ENCODE results near the gene PIP5K1C.

The PIP5K1C gene

GRCh38 chr19:3693025-3693925, 7.0 kb downstream of the PIP5K1C start:
- DNase-seq (ENCODE audit: low read depth) = no peak

GRCh38 chr19:3692141-3693024, 7.9 kb downstream of the PIP5K1C start:
- DNase-seq (ENCODE audit: low read depth) = no peak

DNA sequence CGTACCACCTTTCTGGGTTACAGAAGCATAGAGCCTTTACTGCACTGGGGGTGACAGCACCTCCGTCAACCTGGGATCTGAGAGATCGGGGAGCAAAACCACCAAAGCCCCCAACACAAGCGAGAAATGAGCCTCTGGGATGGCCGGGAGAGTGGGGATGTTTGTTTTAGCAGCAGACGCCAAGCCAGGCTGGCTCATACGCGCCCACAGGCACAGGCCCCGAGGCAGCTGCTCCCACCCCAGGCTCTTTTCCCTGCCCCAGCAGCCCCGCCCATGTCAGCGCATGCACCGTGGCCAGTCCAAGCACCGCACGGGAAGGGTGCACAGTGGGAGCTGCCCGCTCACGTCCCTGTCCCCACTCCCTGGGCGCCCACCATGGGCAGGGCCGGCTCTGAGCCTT, 8.5 kb downstream of the PIP5K1C start:
- DNase-seq (ENCODE audit: low read depth) = no peak

DNA sequence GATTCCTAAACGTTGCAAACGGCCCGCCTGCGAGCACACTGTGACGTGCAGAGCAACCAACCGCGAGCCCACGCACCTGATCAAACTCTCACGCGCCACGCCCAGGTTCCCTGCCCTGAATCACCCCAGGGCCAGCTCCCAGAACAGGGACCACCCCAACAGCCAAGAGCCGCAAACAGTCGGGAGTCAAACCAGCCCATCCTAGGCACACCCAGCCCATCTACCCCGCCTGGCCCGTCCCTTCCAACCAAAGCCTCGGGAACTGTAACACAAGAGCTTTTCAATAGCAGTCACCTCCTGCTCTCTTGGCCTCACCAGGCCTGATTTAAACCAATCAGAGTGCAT, 8.9 kb downstream of the PIP5K1C start:
- DNase-seq (ENCODE audit: low read depth) = no peak

DNA sequence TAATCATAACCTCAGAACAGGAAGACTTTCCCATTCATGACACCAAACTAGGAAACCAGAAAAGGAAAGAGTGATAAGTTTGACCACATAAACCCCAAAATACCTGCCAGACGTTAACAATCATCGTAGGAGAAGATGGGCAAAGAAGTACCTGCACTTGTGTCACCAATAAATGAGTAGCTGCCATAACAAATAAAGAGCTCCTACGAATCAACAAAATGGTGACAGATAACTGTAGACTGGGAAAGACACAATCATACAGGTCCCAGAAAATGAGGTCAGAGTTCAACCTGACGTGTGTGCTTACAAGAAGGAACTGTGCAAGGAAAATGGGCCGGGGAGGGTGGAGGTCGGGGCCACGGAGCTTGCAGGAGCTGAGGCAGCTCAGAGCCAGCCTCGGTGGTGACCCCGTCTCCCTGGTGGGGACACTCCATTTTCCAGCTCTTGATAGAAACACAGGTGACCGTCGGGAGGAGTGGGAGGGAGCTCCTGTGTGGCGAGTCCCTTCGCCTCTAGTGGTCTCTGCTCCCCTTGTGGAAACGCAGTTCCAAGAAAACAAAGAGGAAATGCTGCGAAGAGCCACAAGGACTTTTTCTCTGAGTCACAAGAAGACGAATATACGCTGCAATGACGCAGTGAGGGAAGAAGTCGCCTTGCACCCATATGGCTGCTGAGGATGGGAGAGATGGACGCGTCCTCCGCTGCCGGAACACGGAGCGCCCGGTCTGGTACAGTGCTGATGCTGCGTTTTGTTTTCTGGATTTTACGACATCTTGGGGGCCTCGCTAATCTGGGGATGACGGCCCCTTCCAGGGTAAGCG, 9.5 kb downstream of the PIP5K1C start:
- DNase-seq (ENCODE audit: low read depth) = no peak

- DNase-seq (ENCODE audit: low read depth) = no peak
Observed at GRCh38 chr19:3687774-3688706, 12.2 kb downstream of the PIP5K1C start.

DNA sequence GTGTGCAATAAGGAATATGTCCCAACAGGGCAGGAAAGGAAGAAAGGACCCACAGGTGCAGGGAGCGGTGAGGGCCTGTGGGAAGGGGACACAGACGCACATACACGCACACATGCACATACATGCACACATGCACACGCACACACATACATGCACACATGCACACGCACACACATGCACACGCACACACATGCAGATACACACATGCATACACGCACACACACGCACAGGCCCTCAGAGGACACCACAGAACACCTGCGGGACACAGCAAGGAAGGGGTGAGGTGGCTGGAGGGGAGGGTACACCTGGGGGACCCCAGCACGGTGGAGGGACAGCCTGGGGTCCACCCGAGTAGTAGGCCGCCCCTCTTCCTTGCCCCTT, 12.9 kb downstream of the PIP5K1C start:
- no peak for DNase-seq (ENCODE audit: low read depth)

DNA sequence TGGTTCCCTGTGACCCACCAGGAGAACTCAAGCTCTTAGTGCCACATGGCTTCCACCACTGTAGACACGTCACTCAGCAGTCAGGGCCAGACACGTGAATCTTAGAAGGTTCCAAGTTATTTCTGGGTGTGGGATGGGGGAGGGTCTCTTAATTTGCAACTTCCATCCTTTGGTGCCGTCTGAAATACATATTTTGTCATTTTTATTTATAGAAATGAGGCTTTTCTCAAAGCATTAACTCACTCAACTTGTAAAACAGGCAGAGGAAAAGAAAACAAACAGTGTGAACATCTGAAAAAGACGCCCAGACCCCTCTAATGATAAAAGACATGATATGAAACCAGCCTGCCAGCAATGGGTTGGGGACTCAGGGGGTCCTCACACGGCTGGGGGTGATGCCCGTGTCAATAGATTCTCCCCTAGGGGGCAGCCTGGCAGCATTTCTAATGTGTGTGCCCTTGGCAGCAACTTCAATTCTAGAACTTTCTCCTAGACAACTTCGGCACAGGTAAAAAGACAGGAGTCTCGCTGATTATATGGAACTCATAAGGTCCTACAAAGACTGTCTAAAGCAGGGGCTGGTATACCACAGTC, 15.4 kb downstream of the PIP5K1C start:
- no peak for DNase-seq (ENCODE audit: low read depth)

- DNase-seq (ENCODE audit: low read depth) = peak; percentile 97
Observed at GRCh38 chr19:3684054-3684816, 16.0 kb downstream of the PIP5K1C start.

- DNase-seq (ENCODE audit: low read depth) = peak; percentile 92
Observed at GRCh38 chr19:3683405-3684053, 16.7 kb downstream of the PIP5K1C start.

- DNase-seq (ENCODE audit: low read depth) = peak; percentile 55
Observed at GRCh38 chr19:3682741-3683404, 17.4 kb downstream of the PIP5K1C start.

DNA sequence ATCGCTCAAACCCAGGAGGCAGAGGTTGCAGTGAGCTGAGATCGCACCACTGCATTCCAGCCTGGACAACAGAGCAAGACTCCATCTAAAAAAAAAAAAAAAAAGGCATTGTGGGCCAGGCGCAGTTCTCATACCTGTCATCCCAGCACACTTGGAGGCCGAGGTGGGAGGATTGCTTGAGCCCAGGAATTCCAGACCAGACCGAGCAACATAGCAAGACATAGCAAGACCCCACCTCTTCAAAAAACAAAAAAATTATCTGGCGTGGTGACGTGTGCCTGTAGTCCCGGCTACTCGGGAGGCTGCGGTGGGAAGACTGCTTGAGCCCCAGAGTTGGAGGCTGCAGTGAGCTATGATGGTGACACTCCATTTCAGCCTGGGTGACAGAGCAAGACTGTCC, 18.0 kb downstream of the PIP5K1C start:
- no peak for DNase-seq (ENCODE audit: low read depth)

GRCh38 chr19:3680939-3681338, 19.3 kb downstream of the PIP5K1C start:
- no peak for DNase-seq (ENCODE audit: low read depth)

DNA sequence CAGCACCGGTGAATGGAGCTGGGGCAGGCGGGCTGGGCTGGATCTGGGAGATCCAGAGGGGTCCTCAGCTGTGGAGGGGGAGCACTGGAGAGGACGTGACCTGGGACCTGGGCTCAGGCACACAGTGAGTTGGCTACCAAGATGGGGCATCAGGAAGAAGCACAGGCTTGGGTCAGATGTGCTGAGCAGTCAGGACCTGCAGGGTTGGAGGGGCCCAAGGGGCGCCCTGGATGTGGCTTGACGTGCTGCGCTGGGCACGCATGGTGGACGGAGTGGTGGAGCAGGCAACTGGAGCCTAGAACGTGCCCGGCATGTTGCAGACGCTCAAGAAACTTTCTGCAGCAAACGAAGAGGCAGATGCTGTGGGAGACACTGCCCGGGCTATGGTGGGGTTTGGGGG, 20.7 kb downstream of the PIP5K1C start:
- DNase-seq (ENCODE audit: low read depth) = no peak

GRCh38 chr19:3679138-3679537, 21.1 kb downstream of the PIP5K1C start:
- no peak for DNase-seq (ENCODE audit: low read depth)

DNA sequence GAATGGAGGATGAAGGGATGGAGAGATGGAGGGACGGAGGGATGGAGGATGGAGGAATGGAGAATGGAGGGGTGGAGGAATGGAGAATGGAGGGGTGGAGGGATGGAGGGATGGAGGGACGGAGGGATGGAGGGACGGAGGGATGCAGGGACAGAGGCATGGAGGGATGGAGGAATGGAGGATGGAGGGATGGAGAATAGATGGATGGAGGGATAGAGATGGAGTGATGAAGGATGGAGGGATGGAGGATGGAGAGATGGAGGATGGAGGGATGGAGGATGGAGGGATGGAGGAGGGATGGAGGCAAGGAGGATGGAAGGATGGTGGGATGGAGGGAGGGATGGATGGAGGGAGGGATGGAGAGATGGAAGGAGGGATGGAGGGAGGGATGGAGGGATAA, 22.1 kb downstream of the PIP5K1C start:
- DNase-seq (ENCODE audit: low read depth) = no peak

- DNase-seq (ENCODE audit: low read depth) = no peak
Observed at GRCh38 chr19:3674784-3675543, 25.3 kb downstream of the PIP5K1C start.
